Left ventricle myocardium superior (tissue), 1 donor: ENCODE results near the gene CDK17. TPM values are rescaled to one million over a fixed set of nuclear protein-coding genes. Genes with fewer than 3 reads are reported as not detected.

Experiments
- ATAC-seq: fragments of 200-7000 bp; cut with Tn5 transposase; one replicate; pipeline ENCODE4 v1.9.1; 2020; ENCODE audit warnings: mild to moderate bottlenecking, moderate library complexity
- DNase-seq: peaks from one replicate; pipeline ENCODE4 v3.0.0-alpha.2; 2020
- intact Hi-C: fragments of 100-400 bp; cut with micrococcal nuclease; formaldehyde crosslinking; loops from one replicate; pipeline ENCODE4 v1.11.0; 2022
- total RNA-seq: library from RNA; stranded (reverse); fragmentation: NEBNext Ultra II Directional; extraction: Animal tissue kit (Norgen Biotek cat#: 25700); gene quantifications from one replicate; pipeline ENCODE4 v1.2.1, GENCODE V29; 2021
- donor health status: DM: no; HTN: yes; CAD: no; lungs with severe emphysema.

The CDK17 gene
- total RNA-seq, 1 donor from 2014 or later: 16.6 TPM

GRCh38 chr12:96236221-96236822 is 163.9 kb downstream of the CDK17 start:
- DNase-seq (peak; percentile 67), ATAC-seq (peak; percentile 15)
- intact Hi-C loops: no loop called here

DNA sequence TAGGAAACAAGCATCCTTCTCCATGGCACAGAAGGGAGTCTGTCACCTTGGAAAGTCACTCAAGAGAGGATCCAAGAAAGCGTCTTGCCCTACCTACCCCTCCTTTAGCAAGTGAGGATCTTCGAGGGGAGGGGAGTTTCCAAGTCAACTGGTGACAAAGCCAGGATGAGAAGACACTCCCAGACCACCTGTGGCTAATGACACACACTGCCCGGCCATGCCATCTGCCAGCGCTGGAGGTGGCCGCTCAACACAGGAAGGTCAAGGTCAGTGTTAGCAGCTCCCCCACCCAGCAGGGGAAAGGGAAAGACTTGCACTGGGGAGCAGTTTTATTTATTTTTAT is 164.8 kb downstream of the CDK17 start:
- no peak for ATAC-seq
- intact Hi-C loops: no loop called here
- no peak for DNase-seq

GRCh38 chr12:96234591-96235483 is 165.4 kb downstream of the CDK17 start:
- DNase-seq (no peak), ATAC-seq (no peak)
- intact Hi-C loops: no loop called here

GRCh38 chr12:96233939-96234461 is 166.2 kb downstream of the CDK17 start:
- intact Hi-C loops: no loop called here
- peak; percentile 96 for DNase-seq
- ATAC-seq: peak; percentile 87

DNA sequence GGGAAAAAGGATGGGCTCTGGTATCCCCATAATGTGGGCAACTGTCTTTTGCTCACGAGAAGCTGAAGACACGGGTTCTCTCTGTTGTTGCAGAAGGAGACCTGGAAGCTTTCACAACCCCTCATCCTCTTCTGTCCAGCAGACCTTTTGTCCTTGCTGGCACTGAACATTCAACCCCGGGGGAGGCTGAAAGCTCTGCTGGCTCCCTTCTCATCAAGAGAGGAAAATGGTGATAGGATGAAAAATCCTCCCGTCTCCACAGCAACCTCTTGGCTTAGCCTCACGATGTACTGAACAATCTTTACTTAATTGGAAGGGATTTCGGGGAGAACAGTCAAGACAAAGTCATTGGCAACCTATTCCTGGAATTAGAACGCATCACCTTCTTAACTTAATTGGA is 167.1 kb downstream of the CDK17 start:
- ATAC-seq (no peak), DNase-seq (no peak)
- intact Hi-C loops: no loop called here

GRCh38 chr12:96230646-96231045 is 169.6 kb downstream of the CDK17 start:
- DNase-seq (no peak), ATAC-seq (no peak)
- intact Hi-C loops: no loop called here

GRCh38 chr12:96228566-96229248 is 171.5 kb downstream of the CDK17 start:
- intact Hi-C loops: no loop called here
- DNase-seq (no peak), ATAC-seq (no peak)

Other genes starting within 250 kb of the CDK17 start
- 21.1 TPM for gene ELK3, start 206.1 kb downstream of the CDK17 start, total RNA-seq
- 0.10 TPM for gene CFAP54, start 89.1 kb upstream of the CDK17 start, total RNA-seq